Heart left ventricle (tissue), 16 donors: ENCODE results near the gene SNTB2. TPM values are rescaled to one million over a fixed set of nuclear protein-coding genes. Genes with fewer than 3 reads are reported as not detected.
"Not testable (repeated sequence)": the region's sequence is repeated elsewhere in the genome, so short reads cannot be mapped to it uniquely, and the experiment has no call there.

Source experiments
- ATAC-seq, 4 donors: fragments of 200-7000 bp; cut with Tn5 transposase; one replicate each; pipeline ENCODE4 v1.9.1; 2020 to 2022; ENCODE audit warnings: moderate library complexity in 4 of 4, mild to moderate bottlenecking in 3 of 4, moderate number of reproducible peaks in 1 of 4
- DNase-seq, 5 donors: peaks; one replicate each; pipeline ENCODE4 v3.0.0-alpha.2; 2020
- H3K27ac ChIP-seq, 12 donors: fragments of 200-600 bp; sonication (generic) in 4 of 12; one replicate each; pipeline versions ENCODE4 v1.5.0 to v1.8.0; 2016 to 2022; ENCODE audit warnings: mild to moderate bottlenecking in 2 of 12
- H3K27me3 ChIP-seq, 9 donors: fragments of 200-600 bp; sonication (generic) in 2 of 9; one replicate each; pipeline versions ENCODE4 v1.5.1 to v1.8.0; 2016 to 2022; ENCODE audit warnings: mild to moderate bottlenecking in 3 of 9
- H3K36me3 ChIP-seq, 9 donors: fragments of 200-600 bp; sonication (generic) in 2 of 9; one replicate each; pipeline versions ENCODE4 v1.5.0 to v1.8.0; 2018 to 2022; ENCODE audit warnings: mild to moderate bottlenecking in 2 of 9
- H3K4me1 ChIP-seq, 12 donors: fragments of 200-600 bp; sonication (generic) in 4 of 12; one replicate each; pipeline versions ENCODE4 v1.5.0 to v1.8.0; 2016 to 2022; ENCODE audit warnings: mild to moderate bottlenecking in 3 of 12
- H3K4me3 ChIP-seq, 12 donors: fragments of 200-600 bp; sonication (generic) in 4 of 12; one replicate each; pipeline versions ENCODE4 v1.5.0 to v1.8.0; 2017 to 2022; ENCODE audit warnings: mild to moderate bottlenecking in 9 of 12, moderate library complexity in 4 of 12
- H3K9me3 ChIP-seq, 12 donors: fragments of 200-600 bp; sonication (generic) in 4 of 12; one replicate each; pipeline versions ENCODE4 v1.5.0 to v1.8.0; 2016 to 2022; ENCODE audit warnings: mild to moderate bottlenecking in 1 of 12
- CTCF ChIP-seq, 12 donors: fragments of 200-600 bp; sonication (generic) in 4 of 12; IDR thresholded peaks; one replicate each; pipeline versions ENCODE4 v1.5.0 to v1.8.0; 2018 to 2022; ENCODE audit warnings: antibody characterized with exemption in 12 of 12, mild to moderate bottlenecking in 5 of 12
- POLR2A ChIP-seq, 2 donors: fragments of 450-650 bp; IDR thresholded peaks; one replicate each; pipeline ENCODE4 v1.6.1; 2017; ENCODE audit warnings: antibody characterized with exemption in 2 of 2, mild to moderate bottlenecking in 2 of 2, moderate library complexity in 2 of 2
- WGBS, 4 donors: extraction: QIAGEN DNeasy Blood & Tissue Kit in 2 of 4; methylation state at CpG; one replicate each; pipeline versions ENCODE4 v1.1.5 to v1.1.7; 2013 to 2018; 5-methylcytosine and 5-hydroxymethylcytosine counted together
- intact Hi-C, 10 donors: fragments of 100-400 bp; cut with DNase I; formaldehyde crosslinking; loops; one replicate each; pipeline versions ENCODE4 v1.11.1 to v1.14.2; 2022
- polyA plus RNA-seq, 2 donors: library from polyadenylated mRNA; stranded (reverse); fragments of 200-250 nt; gene quantifications; one replicate each; pipeline ENCODE4 v1.2.3, GENCODE V29; 2013
- total RNA-seq, 9 donors: library from RNA; depleted of rRNA in 2 of 9; stranded (reverse); fragments of >200 nt in 2 of 9; fragmentation: NEBNext Ultra II Directional in 3 of 9; extraction: Animal tissue kit (Norgen Biotek cat#: 25700) in 3 of 9; gene quantifications; one replicate each; pipeline versions ENCODE4 v1.1.0 to v1.2.4, GENCODE V29; 2016 to 2023
- donor health status: ischemic (EF 13 %, LVEDD 7.1; RV severe dilation, severe dysfunction).
- donor health status: healthy with polysubstance abuse.
- donor health status: DM: no; HTN: yes; CAD: no.
- donor health status: DM: no; HTN: no; CAD: no.
- donor health status: ischemic (EF 25% LVEDD 6.9; RV normal size, moderate dysfunction).
- donor health status: ischemic (EF 25% LVEDD 5.7; RV mildly dilated, moderate dysfunction).
- donor health status: healthy.
- donor health status: DM: yes; HTN: yes; CAD: no.
- donor health status: ischemic (EF 35%, LVEDD 5.7; RV mildly dilated, moderate dysfunction).
- donor health status: nonischemic (EF 11% LVEDD 7.7; RV severe dilation, severe dysfunction).
- donor health status: DM: yes; HTN: yes; CAD: no.
- donor health status: PGD.
- donor health status: ischemic (EF 29% LVEDD 5.4; RV normal size, mild dysfunction).
- donor health status: nonischemic (EF 23%, LVEDD 6.1; RV moderate dilation, normal function).

SNTB2 gene
- total and polyA plus RNA-seq, 11 donors = 2.2 to 28.5 (median 13.0) TPM

- DNase-seq (no peak), ATAC-seq (no peak)
- Histone ChIP-seq H3K9me3 (no peaks in the 10 kb centered on the region), H3K4me3 (no peak overlapping the region), H3K27ac (no peak overlapping the region), H3K27me3 (no peaks in the 10 kb centered on the region), H3K4me1 (peaks cover 0 to 6% (median 0%) of the 10 kb centered on the region in 12 donors), H3K36me3 (peaks cover 0 to 28% (median 19%) of the 10 kb centered on the region in 9 donors)
- intact Hi-C loops = no loop called here
- no peak for TF ChIP-seq POLR2A (IDR thresholded peaks at IDR 0.05)
- TF ChIP-seq CTCF (IDR thresholded peaks at IDR 0.05) = no peak
- 87 to 94% (median 92%) methylated on average over 1 of the region's 1 CpG for WGBS, 4 donors
These were observed 57.4 kb downstream of the SNTB2 start for GRCh38 chr16:69244336-69244735.

GRCh38 chr16:69250081-69250480 is 63.1 kb downstream of the SNTB2 start:
- Histone ChIP-seq H3K27ac (no peak overlapping the region), H3K4me1 (peaks cover 0 to 13% (median 0%) of the 10 kb centered on the region in 12 donors), H3K4me3 (no peak overlapping the region), H3K36me3 (peaks cover 0 to 35% (median 19%) of the 10 kb centered on the region in 9 donors), H3K9me3 (no peaks in the 10 kb centered on the region), H3K27me3 (no peaks in the 10 kb centered on the region)
- 83 to 89% (median 85%) methylated on average over 3 of the region's 3 CpGs for whole genome bisulfite sequencing, 4 donors
- no peak for ATAC-seq
- intact Hi-C loops = loop anchor here in 1 of 10 donors (10.0 kb wide), 1 partner anchor 65 kb away; the partner anchor contains the start of gene SNTB2
- no peak for TF ChIP-seq POLR2A (IDR thresholded peaks at IDR 0.05)
- TF ChIP-seq CTCF (IDR thresholded peaks at IDR 0.05) = no peak
- DNase-seq = no peak

GRCh38 chr16:69253870-69254341 is 66.9 kb downstream of the SNTB2 start:
- Histone ChIP-seq H3K36me3 (peaks cover 0 to 10% (median 0%) of the 10 kb centered on the region in 9 donors), H3K27me3 (no peaks in the 10 kb centered on the region), H3K9me3 (no peaks in the 10 kb centered on the region), H3K4me3 (no peak overlapping the region), H3K4me1 (peaks cover 0 to 13% (median 0%) of the 10 kb centered on the region in 12 donors), H3K27ac (peak overlapping the region in 3 of 12 donors; percentile 8 to 60 (median 34))
- 57 to 74% (median 65%) methylated on average over 5 of the region's 5 CpGs for WGBS, 4 donors
- TF ChIP-seq CTCF (IDR thresholded peaks at IDR 0.05) (no peak), POLR2A (IDR thresholded peaks at IDR 0.05) (no peak)
- peak; percentile 20 to 85 (median 80) for ATAC-seq
- intact Hi-C loops = loop anchor here in 1 of 10 donors (10.0 kb wide), 1 partner anchor 69 kb away; the partner anchor contains the start of gene SNTB2
- DNase-seq = no peak

DNA sequence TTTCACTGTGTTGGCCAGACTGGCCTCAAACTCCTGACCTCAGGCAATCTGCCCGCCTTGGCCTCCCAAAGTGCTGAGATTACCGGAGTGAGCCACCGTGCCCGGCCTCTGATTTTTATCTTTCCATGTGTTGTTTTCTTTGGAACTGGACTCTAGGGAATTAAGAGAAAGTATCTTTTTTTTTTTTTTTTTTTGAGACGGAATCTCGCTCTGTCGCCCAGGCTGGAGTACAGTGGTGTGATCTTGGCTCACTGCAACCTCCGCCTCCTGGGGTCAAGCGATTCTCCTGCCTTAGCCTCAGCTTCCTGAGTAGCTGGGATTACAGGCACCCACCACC is 72.4 kb downstream of the SNTB2 start:
- H3K4me1 ChIP-seq, ATAC-seq, H3K27me3 ChIP-seq, DNase-seq, H3K4me3 ChIP-seq, H3K9me3 ChIP-seq, H3K27ac ChIP-seq: not testable (repeated sequence)
- intact Hi-C loops = loop anchor here in 1 of 10 donors (10.0 kb wide), 1 partner anchor 75 kb away; the partner anchor contains the start of gene SNTB2
- WGBS, 4 donors = 88 to 90% (median 89%) methylated on average over 9 of the region's 9 CpGs
- peaks cover 0 to 30% (median 10%) of the 10 kb centered on the region in 9 donors for H3K36me3 ChIP-seq

- no peak for TF ChIP-seq POLR2A (IDR thresholded peaks at IDR 0.05)
- TF ChIP-seq CTCF (IDR thresholded peaks at IDR 0.05) = no peak
- Histone ChIP-seq H3K9me3 (no peaks in the 10 kb centered on the region), H3K27me3 (no peaks in the 10 kb centered on the region), H3K36me3 (peaks cover 0 to 35% (median 10%) of the 10 kb centered on the region in 9 donors), H3K4me3 (no peak overlapping the region), H3K4me1 (no peaks in the 10 kb centered on the region), H3K27ac (no peak overlapping the region)
- intact Hi-C loops = no loop called here
- 81 to 88% (median 88%) methylated on average over 4 of the region's 4 CpGs for WGBS, 4 donors
- ATAC-seq (no peak), DNase-seq (no peak)
These were observed 73.1 kb downstream of the SNTB2 start for GRCh38 chr16:69260019-69260418.
